Cortex of kidney (tissue), 1 donor: ENCODE measurements around the gene KRT31.
"Not testable (repeated sequence)": the region's sequence is repeated elsewhere in the genome, so short reads cannot be mapped to it uniquely, and the experiment has no call there.

Source experiments
- DNase-seq: peaks from one replicate; lab custom pipeline; 2025; lab: John Stamatoyannopoulos, UW

The KRT31 gene

GRCh38 chr17:41387670-41388069, 9.7 kb downstream of the KRT31 start:
- no peak for DNase-seq

- DNase-seq = no peak
These were observed 11.2 kb downstream of the KRT31 start for GRCh38 chr17:41386227-41386626.

GRCh38 chr17:41383690-41384089, 13.7 kb downstream of the KRT31 start:
- no peak for DNase-seq

GRCh38 chr17:41382394-41382793, 15.0 kb downstream of the KRT31 start:
- DNase-seq = no peak

- DNase-seq = not testable (repeated sequence)
These were observed 15.5 kb downstream of the KRT31 start, which contains the start of gene KRT34 for GRCh38 chr17:41381943-41382342. Gene KRT34, minus strand, starts transcription at chr17:41382306. Its CDS starts 60 bp downstream, at chr17:41382246.

GRCh38 chr17:41380091-41380490, 17.3 kb downstream of the KRT31 start:
- not testable (repeated sequence) for DNase-seq

- no peak for DNase-seq
These were observed 19.9 kb downstream of the KRT31 start for GRCh38 chr17:41377546-41377945.

GRCh38 chr17:41369713-41370112, 27.7 kb downstream of the KRT31 start, which contains the start of gene KRT33B:
Gene KRT33B, minus strand, starts transcription at chr17:41369813. Its CDS starts 63 bp downstream, at chr17:41369750.
- DNase-seq = no peak

GRCh38 chr17:41369023-41369422, 28.4 kb downstream of the KRT31 start:
- no peak for DNase-seq

GRCh38 chr17:41367426-41368075, 29.9 kb downstream of the KRT31 start:
- no peak for DNase-seq

- DNase-seq = no peak
These were observed 31.3 kb downstream of the KRT31 start for GRCh38 chr17:41366070-41366469.

GRCh38 chr17:41363881-41364280, 33.5 kb downstream of the KRT31 start:
- DNase-seq = no peak

- no peak for DNase-seq
These were observed 37.0 kb downstream of the KRT31 start for GRCh38 chr17:41360296-41360995.

GRCh38 chr17:41354536-41354935, 42.9 kb downstream of the KRT31 start:
- DNase-seq = no peak

- no peak for DNase-seq
These were observed 44.6 kb downstream of the KRT31 start for GRCh38 chr17:41352597-41353366.

- no peak for DNase-seq
These were observed 46.2 kb downstream of the KRT31 start for GRCh38 chr17:41351177-41351576.

- not testable (repeated sequence) for DNase-seq
These were observed 47.0 kb downstream of the KRT31 start, which contains the start of gene KRT33A for GRCh38 chr17:41350381-41350878. Gene KRT33A, minus strand, starts transcription at chr17:41350828. Its CDS starts 61 bp downstream, at chr17:41350767.

- DNase-seq = no peak
These were observed 49.3 kb downstream of the KRT31 start for GRCh38 chr17:41347869-41348760.

- DNase-seq = not testable (repeated sequence)
These were observed 51.0 kb downstream of the KRT31 start for GRCh38 chr17:41346421-41346820.

- no peak for DNase-seq
These were observed 51.4 kb downstream of the KRT31 start for GRCh38 chr17:41345992-41346391.
